GM19023 (cell line): ENCODE results near the gene C3.

Experiments used
- ATAC-seq: cut with Tn5 transposase; IDR thresholded peaks from one replicate; pipeline ENCODE4 v1.9.1; 2021; ENCODE audit warnings: mild to moderate bottlenecking, moderate library complexity; ENCODE audit not compliant: unreplicated experiment

C3 gene

DNA sequence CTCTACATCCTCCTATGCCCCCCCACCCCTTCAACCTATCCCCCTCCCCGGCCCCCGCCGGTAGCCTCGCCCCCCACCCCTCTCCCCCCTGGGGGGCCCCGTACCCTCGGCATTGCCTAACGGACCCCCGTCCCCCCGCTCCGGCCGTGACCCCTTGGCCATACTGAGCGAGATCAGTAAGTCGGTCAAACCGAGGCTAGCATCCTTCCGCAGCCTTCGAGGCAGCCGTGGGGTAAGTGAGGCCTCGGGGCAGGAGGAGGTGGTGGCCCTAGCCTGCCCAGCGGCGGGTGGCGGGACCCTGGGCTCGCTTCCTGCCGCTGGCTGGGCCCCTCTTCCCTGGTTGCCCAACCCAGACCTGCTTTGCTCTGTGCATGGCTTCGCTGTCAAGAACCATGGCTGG lies 25.5 kb upstream of the C3 start:
- no peak for ATAC-seq

DNA sequence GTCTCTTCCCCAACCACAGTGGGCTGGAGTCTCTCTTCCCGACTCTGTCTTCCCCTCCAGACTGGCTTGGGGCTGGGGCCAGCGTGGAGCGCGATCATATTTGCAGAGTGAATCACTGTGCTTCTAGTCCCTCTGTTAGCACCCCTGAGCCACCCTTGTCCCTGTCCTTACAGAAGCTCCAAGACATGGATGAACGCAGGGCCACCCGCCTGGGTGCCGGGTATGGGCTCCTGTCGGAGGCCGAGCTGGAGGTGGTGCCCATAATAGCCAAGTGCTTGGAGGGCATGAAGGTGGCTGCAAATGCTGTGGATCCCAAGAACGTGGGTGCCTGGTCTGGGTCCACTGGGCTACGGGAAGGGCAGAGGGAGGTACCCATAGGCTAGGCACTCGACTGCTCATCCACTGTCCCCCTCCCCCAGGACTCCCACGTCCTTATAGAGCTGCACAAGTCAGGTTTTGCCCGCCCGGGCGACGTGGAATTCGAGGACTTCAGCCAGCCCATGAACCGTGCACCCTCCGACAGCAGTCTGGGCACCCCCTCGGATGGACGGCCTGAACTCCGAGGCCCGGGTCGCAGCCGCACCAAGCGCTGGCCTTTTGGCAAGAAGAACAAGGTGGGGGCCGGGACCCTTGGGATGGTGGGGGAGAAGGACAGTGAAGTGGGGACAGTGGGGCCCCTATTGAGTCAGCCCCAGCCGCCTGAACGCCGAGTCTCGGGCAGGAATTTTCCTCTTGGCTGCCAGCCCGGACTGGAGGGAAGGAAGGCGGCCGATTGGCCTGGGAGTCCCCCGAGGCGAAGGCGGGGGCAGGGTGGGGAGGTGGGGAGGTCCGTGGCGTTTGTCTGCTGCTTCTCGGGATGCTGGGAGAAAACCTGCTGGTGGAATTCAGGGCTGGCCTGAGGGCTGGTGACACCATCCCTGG lies 24.2 kb upstream of the C3 start:
- ATAC-seq: no peak

DNA sequence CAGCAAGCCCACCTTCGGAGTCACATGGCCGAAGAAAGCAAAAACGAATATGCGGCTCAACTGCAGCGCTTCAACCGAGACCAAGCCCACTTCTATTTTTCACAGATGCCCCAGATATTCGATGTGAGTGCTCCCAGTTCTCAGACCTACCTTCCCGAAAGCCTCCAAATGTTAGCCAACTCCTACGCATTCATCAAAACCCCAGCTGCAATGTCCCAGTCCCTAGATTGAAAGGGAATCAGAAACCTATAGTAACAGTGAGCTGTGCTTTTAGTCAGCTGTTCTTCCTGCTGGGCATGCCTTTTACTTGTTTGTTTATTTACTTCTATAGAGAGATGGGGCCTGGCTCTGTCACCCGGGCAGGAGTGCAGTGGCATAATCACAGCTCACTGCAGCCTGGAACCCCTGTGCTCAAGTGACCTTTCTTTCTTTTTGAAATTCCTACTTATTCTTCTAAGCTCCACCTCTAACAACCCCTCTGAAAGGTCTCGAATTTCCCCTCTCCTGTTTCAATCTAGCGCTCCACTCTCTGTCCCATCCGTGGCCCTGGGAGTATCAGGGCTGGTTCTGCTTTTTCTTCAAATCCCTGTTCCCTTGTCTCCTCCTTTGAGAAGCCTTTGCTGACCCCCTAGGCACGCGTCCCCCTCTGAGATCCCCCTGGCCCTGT lies 23.4 kb upstream of the C3 start:
- no peak for ATAC-seq

DNA sequence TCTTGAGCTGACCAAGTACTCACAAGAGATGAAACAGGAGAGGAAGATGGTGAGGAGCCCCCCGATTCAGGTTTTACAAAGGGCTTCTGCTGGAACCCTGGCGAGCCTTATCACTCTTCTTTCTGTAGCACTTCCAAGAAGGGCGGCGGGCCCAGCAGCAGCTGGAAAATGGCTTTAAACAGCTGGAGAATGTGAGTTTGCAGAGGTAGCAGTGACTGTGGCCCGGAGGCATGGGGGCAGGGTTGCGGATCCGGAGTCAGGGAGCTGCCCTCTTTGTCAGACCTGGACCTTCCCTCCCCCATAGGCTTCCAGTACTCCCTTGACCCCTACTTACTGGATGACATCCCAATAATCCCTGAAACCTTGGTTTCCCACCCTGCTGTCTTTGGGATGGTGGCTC lies 22.6 kb upstream of the C3 start:
- no peak for ATAC-seq

DNA sequence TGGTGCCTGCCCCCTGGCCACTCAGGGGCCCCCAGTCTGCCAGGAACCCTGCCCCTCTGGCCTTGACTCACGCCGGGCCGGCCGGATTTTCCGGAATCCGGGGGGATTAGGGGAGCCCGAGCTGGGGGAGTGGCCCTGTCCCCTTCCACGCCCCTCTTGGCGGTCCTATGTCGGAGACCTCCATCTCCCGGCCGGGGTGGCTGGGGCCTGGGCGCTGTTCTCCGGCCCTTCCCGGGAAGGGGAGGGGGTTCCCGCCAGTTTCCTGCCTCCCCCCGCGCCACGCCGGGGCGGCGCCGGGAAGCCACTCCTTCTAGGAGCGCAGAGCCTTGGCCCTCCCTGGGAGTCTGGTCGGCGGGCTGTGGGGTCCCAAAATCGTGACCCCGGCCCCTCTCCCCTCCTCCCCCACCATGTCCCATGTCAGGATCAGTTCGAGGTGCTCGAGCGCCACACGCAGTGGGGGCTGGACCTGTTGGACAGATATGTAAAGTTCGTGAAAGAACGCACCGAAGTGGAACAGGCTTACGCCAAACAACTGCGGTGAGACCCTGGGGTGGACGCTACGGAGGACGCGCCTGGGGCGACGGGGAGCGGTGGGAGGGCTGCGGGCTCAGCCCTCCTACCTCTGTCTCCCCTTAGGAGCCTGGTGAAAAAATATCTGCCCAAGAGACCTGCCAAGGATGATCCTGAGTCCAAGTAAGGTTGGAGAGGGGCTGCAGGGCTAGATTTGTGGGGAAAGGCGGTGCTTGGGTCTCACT lies 20.3 kb upstream of the C3 start:
- no peak for ATAC-seq

DNA sequence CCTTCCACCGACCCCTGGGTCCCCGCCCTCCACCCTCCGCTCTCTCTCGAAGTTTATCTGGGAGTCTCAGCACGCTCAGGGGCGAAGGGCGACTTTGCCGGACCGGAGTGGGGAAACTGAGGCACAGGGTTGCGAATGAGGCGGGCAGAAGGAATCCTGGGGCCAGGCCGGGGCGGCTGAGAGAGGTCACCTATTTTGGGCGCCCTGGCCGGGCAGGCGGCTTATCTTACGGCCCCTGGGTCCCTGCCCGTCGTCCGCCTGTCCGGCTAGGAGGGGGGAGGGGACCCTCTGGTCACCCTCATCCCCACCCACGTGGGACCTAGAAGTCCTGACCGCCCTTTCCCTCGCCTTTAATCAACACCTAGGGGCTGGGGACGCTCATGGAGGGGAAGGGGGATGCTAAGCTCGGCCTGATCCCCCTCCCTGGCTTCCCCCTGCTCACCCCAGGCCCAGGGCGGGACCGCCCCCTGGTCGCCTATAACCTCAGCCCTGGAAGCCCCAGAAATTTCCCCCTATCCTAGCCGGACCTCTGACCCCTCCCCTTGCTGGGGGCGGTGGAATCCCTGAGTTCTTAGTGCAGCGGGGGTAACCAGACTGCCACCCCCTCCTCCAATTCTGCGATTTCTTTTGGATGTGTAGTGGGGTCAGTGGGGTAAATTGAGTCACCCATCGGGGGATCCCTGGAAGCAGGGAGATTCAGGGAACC lies 19.6 kb upstream of the C3 start:
- ATAC-seq: no peak

DNA sequence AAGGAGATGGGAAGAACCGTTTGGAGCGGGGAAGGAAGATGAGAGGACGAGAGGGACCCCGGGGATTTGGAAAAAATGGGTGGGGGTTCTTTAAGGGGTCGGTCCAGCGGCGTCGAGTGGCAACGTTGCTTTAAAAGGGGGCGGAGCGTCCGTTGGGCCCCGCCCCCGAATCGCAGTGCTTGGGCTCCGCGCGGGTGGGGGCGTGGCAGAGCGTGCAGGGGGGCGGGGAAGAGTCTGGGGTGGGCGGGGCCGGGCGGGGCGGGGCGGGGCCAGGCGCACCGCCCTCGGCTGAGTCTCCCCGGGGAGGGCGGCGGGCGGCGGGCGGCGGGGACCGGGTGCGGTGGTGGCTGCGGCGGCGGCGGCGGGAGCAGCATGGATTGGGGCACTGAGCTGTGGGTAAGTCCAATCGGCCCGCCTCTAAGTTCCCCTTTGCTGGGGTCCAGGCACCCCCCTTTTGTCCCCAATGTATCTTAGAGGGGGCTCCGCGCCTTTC lies 19.0 kb upstream of the C3 start, which contains the start of gene TRIP10:
Gene TRIP10, plus strand, starts transcription at position 291 of the 493 bp plus-strand sequence. Its CDS starts 82 bp downstream, at position 373.
- ATAC-seq: no peak

DNA sequence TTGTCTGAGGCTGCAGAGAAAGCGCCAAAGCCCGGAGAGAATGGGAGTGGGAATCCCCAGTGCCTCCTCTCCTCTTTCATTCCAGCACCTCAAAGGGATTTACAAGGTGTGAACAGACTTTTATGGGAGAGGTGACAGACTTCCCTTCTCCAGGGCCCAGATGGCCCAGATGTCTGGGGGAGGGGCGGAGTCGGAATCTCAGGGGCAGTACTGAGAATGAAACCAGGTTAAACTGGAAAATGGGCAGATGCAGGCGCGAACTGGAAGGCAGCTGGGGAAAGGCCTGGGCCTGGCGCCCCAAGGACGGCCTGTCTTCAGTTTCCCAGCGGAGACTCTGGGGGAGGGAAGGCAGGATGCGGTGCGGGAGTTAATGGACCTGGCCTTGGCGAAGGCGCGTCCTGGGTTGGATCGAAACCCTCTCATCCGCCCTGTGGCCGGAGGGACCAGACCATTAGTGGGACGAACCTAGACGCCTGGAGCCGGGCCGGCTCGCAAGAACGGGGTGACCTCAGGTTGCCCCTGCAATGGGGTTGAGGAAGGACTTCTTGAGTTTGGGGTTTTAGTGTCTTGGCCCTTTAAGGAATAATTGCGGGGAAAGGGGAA lies 18.4 kb upstream of the C3 start:
- no peak for ATAC-seq

DNA sequence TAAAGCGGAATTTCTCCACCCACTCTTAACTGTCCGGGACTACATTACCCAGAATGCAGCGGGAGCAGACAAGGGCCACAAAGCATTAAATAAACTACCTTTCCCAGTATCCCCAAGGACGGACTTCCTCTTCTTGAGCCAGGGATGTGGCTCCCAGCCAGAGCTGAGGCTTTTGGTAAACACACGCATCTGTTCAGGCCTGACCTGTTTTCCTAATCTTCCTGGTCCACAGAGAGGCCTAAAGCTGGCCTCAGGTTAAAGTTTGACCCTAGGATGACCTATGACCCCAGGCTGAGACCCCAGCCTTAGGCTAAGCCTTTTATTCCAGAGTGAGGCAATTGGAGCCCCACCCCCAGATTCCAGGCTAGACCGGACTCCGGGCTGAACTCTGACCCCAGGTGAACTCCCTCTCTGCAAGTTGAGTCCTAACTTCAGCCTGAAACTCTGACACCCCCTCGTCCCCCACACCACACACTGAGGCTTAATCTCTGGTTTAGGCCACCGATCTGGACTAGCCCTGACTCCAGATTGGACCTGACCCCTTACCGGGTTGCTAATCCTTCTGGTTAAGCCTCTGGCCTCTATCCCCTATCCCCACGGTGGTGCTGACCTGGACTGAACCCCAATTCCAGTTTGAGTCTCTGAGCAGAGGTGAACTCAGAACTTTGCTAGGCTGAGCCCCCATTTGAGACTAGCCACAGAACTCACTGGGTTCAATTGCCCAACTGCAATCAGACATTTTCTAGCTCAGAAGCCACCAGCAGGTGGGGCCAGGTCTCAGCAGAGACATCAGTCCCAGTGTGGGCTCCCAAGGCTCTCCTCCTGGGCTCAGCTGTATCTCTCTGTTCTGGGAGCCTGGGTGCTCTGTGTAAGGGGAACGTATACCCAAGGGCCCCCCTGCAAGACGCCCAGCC lies 17.7 kb upstream of the C3 start:
- ATAC-seq: no peak

DNA sequence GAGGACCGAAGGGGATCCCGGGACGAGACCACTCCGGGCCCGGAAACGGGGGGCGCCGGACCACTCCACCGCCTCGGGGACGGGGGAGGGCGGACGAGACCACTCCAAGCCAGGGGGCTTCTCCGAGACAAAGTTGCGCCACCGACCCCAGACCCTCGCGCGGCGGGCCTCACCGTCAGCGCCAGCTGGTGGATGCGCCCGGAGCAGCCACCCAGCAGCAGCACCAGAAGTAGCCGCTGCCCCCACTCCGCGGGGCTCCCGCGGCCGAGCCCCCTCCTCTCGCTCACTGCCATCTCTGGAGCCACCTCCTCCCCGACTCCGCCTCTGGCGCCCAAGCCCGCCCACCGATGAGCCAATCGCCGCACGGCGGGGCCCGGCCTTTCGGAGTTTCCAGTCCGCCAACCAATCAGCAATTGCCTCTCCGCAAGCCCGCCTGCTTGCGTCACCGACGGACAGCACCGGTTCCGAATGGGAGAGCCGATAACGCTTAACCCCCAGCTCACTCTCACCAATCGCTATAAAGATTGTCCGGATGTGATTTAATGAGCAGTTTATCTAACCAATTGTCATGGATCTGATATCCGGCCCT lies 16.9 kb upstream of the C3 start, which contains the start of gene GPR108:
Gene GPR108, minus strand, starts transcription at position 297 of the 589 bp plus-strand sequence. Its CDS starts 4 bp downstream, at position 293.
- peak; percentile 72 for ATAC-seq

DNA sequence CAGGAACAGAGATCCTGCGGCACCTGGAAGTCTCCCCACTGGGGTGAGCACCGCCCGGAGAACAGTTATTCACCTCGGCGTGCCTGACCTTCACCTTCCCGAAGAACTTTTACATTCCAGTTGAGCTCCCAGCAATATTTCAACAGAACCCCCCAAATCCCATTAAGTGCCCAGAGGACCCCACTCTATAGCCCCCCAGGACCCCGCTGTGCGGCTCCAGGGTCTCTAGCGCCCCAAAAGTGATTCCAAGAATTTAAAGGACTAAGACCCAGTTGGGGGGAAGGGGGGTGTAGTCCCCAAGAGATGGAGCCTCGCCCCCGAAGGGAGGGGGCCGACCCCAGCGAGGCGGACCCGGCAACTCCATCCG lies 16.4 kb upstream of the C3 start:
- ATAC-seq: no peak

DNA sequence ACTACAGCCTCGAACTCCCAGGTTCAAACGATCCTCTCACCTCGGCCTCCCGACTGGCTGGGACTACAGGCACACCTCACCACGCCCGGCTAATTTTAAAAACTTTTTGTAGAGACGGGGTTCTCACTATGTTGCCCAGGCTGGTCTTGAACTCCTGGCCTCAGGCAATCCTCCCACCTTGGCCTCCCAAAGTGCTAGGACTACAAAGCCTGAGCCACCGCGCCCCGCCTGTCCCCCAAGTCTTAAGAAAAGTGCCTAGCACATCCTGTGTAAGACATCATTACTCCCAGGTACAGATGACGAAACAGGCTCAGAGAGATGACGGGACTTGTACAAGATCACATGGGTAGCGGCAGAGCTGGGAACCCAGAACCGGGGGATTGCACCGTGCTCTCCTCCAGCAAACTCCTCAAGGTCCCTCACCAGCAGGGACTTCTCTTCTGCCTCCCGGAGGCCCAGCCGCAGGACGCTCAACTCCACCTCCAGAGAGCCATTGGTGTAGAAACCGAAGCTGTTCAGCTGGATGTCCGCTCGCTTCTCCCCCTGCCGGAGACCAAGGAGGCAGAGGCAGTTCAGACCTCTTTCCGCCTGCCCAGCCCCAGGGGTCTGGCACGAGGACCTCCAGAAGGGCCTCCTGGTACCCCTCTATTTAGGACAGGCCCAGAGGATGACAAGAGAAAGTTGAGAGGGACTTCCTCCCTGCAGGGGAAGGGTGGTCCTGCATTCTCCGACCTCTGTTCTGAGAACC lies 15.9 kb upstream of the C3 start:
- no peak for ATAC-seq

DNA sequence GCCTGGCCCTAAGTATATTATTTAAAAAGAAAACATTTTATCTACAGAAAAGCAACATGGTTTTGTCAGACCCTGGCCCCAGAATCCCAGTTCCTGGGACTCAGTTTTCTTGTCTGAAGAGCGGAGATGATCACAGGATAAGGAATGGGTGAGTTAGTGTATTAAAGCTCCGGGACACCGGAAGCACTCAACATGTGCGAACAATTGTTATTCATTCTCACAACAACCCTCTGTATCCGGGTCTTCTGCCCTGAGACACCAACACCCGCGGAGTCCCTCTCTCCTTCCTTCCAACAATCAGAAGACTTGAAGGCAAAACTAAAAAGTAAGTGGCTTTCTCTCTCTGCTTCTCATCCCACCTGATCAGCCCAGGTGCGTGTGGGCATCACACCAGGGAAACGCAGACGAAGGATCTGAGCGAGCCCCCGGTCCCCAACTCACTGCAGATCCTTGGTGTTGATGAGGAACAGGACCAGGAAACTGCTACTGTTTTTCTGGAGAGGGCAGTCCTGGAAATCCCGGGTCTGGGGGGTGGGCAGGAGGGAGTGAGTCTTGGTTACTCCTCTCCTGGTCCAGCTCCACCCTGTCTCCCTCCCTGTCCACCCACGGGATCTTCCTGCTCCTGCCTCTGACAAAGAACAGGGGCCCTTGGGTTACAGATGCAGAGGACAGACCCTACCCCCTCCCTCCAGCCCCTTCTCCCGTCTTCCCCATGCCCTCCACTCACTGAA lies 14.9 kb upstream of the C3 start:
- no peak for ATAC-seq

DNA sequence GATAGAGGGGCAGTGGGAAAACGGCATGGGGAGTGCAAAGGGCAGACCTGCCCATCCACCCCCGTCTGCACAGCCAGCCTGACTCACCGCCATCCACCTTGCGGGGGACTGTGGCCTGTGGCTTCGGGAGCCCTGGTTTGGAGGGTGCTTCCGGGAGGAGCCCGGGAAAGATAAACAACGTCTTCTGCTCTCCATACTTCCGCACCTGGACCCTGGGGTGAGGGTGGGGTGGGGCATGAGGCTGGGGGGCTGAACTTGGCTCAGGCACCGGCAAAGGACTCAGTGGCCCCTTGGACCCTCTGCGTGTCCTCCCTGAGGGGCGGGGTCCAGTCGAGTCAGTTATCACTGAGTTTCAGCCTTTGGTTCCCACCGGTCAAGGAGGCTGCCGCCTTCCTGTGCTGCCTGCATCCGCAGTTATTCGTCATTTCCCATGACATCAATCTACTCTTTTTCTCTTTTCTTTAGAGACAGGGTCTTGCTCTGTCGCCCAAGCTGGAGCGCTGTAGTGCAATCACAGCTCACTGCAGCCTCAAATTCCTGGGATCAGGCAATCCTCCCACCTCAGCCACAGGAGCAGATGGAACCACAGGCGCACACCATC lies 13.7 kb upstream of the C3 start:
- ATAC-seq: no peak

DNA sequence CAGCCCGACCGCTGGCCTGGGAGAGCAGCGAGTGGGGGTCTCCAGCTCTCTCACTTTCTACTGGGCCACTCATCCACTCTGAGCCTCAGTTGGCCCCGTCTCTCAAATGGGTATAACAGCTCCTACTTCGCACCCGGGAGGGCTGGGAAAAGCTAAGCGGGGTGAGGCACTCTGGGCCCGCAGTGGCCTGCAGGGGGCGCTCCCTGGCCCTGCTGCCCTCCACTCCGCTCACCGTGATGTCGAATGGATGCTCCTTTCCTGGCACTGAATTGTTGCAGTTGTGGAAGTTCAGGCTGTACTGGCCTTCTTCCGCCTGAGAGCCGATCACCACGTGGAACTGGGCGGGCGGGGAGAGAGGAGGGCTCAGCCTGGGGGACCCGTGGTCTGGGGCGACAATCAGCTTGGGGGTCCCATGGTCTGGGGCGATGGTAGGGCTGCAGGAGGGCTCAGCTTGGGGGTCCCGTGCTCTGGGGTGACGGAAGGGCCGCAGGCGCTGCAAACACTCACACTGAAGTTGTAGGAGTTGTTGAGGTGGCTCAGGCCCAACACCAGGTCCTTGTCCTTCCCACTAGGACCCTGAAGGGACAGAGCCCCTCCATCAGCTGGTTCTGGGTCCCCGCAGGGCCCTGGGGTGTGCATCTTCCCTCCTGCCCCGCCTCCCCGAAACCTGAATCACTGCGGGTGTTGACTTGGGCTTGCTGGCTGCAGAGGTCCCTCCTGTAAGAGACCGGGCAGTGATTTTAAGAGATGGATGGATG lies 13.1 kb upstream of the C3 start:
- ATAC-seq: no peak

DNA sequence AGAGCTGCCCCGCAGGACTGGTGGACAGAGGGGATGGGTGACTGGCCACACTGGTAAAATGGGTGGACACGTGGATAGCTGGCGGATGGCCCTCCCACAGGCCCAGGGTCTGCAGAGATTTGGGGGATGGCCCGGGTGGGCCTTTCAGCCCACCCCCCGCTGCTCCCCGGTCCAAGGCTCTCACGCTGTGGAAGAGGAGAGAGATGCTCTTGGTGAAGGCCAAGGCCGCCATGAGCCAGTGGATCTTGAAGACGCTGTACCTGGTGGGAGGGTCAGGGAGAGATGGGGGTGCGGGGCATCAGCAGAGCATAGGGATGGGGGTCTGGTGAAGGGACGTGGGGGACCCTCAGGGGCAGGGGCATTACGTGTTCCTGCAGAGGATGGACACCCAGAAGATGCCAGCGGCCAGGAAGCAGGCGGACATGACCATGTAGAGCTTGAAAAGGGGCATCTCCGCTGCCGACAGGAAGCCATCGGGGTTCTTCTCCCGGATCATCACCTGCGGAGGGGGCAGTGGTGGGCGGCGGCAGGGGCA lies 12.4 kb upstream of the C3 start:
- no peak for ATAC-seq
